ENCODE results near the gene SUPT20HL1.
"Not testable (repeated sequence)": the region's sequence is repeated elsewhere in the genome, so short reads cannot be mapped to it uniquely, and the experiment has no call there.

The SUPT20HL1 gene

GRCh38 chrX:24360272-24360671, at the start of gene SUPT20HL1:
Gene SUPT20HL1, plus strand, starts transcription at chrX:24360639. Its CDS starts 2,122 bp downstream, at chrX:24362761.
- DNase-seq (ENCODE audit: low read depth): no peak

DNA sequence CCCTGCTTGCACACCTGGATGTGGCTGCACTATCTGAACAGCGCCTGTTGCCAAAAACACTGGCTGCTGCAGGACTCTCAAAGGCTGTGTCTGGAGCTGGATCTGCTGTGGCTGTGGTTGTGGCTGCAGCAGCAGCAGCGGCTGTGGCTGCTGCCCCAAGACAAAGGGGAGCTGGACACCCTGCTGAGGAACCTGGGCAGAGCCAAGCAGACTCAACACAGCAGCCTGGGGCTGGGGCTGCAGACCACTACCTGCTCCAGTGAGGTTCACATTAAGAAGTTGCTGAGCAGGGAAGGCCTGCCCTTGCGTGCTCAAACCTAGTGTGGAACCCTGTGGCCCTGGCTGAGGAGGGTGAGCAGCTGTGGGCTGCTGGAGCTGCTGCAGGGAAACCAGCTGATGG, 49.5 kb upstream of the SUPT20HL1 start:
- not testable (repeated sequence) for DNase-seq (ENCODE audit: low read depth)

- not testable (repeated sequence) for DNase-seq (ENCODE audit: low read depth)
Observed at GRCh38 chrX:24311507-24312248, 48.8 kb upstream of the SUPT20HL1 start.

DNA sequence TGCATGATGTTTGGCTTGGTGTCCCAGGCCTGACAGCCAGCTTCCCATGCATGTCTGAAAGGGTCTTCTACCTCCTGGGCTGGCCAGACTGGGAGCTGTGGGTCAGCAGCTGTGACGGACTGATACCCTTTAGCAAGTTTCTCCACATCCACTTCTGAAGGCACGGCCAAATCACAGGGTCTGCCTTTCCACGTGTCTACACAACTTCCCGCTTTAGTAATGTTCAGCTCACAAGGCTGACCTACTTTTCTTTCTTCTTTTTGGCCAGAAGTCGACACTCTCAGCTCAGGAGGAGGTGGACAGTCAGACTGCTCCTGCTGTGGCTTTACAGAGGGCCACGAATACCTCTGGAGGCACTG, 48.2 kb upstream of the SUPT20HL1 start:
- not testable (repeated sequence) for DNase-seq (ENCODE audit: low read depth)

DNA sequence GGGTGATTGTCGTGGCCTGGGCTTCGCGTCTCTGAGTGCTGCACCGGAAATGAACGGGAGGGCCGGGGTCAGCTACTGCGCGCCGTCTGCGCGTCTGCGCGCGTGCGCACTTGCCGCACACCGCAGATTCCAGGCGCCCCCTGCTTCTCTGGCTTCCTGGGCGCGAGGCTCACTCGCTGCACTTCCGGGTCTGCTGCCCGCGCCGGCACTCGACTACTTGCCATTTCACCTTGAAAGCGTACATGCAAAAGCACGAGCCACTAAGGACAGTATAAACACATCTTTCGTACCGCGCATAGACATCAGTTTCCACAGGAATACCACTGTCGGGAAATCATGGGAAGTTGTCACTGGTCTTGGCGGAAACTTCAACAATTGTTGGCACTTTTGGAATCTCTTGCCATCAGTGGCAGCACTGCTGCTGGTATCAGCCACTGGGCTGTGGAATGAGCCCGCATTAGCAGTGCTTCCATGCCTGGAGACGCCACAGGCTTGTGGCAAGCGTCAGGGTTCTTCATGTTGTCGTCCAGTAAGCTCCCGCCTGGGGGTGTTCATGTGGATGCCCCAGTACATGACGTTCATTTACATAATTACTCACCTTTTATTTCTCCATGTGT, 46.3 kb upstream of the SUPT20HL1 start, which contains the start of gene SUPT20HL2:
SUPT20HL2 (minus strand) TSS at position 51 of the 617 bp plus-strand sequence. CDS start 754 bp downstream, outside the sequence.
- no peak for DNase-seq (ENCODE audit: low read depth)

DNA sequence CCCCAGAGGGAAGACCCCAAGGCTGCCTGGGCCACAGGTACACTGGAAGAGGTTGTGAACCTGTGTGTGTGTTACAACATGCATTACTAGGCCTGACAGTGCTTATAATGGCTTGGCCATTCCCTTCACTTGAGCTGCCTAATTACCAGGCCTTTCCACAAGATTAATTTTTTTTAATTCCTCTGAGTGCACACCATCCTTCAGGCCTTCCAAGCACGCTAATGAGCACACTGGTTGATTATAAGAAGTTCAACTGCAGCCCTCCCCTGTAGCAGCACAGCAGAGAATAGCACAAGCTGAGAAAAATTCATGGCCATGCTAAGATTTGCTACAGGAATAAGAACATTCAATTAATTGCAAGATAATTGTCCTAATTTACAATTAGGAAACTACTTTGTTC, 44.3 kb upstream of the SUPT20HL1 start:
- no peak for DNase-seq (ENCODE audit: low read depth)

DNA sequence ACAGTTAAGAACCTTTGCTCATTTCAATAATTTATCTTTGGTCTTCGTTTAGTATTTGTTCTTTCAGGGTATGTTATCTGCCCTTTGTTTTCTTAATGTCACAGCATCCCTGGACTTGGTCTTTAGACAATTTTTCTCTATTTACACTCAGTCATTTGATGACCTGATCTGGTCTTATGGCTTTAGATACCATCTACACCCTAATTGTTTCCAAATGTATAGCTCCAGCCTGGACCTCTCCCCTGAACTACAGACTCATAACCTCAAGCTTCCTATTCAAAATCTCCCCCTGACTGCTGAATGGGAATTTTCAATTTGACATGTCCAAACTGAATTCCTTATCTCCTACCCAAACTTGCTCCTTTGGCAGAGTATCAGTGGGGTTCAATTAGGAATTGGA, 42.9 kb upstream of the SUPT20HL1 start:
- no peak for DNase-seq (ENCODE audit: low read depth)

DNA sequence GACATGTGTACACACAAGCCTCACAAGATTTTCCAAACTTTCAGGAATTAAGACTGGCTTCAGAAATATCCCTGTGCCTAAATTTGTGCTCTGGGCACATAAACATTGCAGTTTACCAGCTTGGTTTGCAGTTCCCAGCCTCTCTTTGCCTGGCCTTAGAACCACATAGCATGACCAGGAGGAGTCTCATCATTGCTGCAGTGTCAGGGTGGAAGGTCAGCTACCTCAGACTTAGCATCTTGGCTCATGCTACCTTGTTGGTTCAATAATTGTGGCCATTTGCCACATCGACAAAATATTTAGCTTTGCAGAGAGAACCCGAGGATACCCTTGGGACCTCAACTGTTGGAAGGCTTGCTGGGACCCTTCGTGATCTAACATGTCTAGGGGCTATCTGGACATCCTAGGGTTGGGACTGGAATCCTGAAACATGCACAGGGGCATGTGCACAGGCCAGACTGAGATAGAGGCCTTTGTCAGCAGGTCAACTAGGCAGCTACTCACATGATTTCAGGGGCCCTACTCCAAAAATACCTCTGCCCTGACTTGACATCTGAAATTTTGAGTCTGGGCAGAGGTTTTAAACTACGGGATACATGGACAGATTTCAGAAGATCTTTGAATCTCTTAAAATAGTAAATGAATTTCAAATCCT, 38.6 kb upstream of the SUPT20HL1 start:
- DNase-seq (ENCODE audit: low read depth): no peak

DNA sequence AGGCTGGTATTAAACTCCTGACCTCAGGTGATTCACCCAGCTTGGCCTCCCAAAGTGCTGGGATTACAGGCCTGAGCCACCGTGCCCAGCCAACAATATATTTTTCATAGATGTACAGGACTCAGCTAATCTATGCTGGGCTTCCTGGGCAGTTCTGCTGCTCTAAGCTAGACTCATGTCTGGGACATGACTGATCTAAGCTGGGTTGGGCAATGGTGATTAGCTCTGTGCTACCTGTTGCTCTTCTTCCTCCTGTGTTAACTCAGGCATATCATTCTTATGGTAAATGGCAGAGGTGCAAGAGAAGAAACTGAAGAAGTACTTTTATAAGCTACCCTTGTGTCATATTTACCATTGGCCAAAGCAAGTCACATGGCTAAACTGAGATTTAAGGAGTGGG, 35.2 kb upstream of the SUPT20HL1 start:
- no peak for DNase-seq (ENCODE audit: low read depth)

- no peak for DNase-seq (ENCODE audit: low read depth)
Observed at GRCh38 chrX:24332878-24333277, 27.6 kb upstream of the SUPT20HL1 start.

DNA sequence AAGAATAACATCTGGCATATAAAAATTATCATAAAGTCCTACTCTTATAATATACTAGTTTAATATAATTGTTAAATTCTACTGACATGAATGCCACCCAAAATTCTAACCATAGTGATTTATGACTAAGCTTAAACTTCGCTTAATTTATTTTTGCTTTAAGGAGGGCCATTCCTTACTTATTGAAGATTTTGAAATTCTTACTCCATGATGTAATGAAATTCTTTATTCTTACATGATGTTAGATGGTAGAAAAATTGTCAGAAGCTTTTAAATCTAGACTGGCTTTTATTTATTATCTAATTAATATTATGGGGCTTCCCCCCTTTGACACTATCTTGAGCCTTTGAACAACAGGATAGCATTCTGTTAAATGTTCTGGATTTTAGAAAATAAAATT, 27.1 kb upstream of the SUPT20HL1 start:
- no peak for DNase-seq (ENCODE audit: low read depth)

DNA sequence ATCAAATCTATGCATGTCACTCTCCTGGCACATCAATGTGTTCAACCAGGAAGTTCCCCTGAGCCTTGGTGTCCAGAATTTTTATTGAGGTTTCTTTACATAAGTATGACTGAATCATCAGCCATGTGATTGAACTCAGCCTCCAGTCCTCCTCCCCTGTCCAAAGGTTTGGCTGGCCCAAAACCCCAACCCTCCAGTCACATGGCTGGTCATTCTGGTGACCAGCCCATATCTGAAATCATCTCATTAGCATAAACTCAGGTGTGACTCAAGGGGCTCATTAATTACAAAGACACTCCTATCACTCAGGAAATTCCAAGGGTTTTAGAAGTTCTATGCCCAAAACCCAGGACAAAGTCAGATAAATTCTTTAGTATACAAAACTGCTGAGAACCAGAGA, 26.0 kb upstream of the SUPT20HL1 start:
- no peak for DNase-seq (ENCODE audit: low read depth)

DNA sequence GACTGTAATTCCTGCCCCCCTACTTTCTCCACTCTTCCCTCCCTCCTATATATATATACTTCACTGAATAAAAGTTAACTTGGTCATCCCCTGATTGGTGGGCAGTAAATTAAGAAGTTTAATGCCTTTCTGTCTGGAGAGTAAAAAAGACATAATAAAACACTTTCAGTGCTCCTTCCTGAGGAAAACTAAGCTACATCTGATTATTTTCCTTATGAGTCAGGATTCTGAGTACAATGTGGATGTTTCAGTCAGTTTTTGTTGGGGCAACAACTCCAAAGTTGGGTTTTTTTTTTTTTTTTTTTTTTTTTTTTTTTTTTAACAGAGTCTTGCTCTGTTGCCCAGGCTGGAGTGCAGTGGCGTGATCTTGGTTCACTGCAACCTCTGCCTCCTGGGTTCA, 24.6 kb upstream of the SUPT20HL1 start:
- DNase-seq (ENCODE audit: low read depth): no peak

DNA sequence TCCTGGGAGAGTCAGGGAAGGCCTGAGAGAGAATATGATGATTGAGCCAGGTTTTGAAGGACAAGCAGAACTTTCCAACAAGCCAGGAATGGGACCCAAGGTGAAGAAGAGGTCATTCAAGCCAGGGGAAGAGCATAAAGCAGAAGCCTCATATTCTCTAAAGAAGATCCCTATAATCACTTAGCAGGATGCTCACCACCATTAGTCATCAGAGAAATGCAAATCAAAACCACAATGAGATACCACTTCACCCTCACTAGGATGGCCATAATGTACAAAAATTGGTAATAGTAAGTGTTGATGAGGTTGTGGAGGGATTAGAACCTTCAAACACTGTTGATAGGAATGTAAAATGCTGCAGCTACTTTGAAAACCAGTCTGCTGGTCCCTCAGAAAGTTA, 20.5 kb upstream of the SUPT20HL1 start:
- DNase-seq (ENCODE audit: low read depth): no peak

DNA sequence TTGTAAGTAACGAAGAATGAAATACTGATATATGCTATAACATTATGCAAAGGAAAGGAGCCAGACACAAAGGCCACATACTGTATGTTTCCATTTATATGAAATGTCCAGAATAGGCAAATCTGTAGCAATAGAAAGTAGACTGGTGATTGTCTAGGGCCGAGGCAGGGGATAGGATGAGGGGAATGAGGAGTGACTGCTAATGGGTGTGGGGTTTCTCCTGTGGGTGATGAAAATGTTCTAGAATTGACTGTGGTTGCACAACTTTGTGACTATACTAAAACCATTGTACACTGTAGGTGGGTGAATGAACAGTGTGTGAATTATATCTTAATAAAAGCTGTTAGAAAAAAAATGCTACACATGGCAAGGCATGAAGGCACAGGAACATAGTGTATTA, 19.9 kb upstream of the SUPT20HL1 start:
- no peak for DNase-seq (ENCODE audit: low read depth)

DNA sequence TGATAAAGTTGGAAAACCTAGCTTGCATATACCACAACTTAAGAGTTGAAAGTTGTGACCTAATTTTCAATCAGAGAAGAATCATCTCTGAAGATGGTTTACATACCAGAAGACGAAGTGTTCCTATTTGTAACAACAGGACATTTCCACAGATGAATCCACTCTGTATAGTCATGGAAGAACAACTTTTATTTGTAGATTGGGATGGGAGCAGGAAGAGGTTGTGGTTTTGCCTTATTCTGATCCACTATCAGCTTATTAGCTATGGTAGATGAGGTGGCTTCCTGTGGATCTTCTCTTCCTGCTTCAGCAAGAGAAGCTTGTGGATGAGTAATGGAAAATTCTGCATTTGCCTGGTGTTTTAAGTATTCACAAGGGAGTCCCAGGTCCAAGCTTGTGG, 18.6 kb upstream of the SUPT20HL1 start:
- peak; percentile 73 for DNase-seq (ENCODE audit: low read depth)

DNA sequence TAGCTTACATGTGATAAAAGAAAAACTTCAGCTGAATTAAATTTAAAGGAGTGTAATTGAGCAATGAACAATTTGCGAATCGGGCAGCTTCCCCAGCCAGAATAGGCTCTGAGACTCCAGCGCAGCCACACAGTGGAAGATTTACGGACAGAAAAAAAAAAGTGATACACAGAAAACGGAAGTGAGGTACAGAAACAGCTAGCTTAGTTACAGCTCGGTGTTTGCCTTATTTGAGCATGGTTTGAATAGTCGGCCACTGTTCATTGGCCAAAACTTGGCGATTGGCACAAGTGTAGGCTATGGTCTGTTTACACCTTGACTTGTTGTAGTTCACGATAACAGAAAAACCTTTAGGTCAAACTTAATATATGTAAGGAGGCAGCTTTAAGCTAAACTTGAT, 16.7 kb upstream of the SUPT20HL1 start:
- DNase-seq (ENCODE audit: low read depth): no peak

- no peak for DNase-seq (ENCODE audit: low read depth)
Observed at GRCh38 chrX:24347881-24348280, 12.6 kb upstream of the SUPT20HL1 start.

DNA sequence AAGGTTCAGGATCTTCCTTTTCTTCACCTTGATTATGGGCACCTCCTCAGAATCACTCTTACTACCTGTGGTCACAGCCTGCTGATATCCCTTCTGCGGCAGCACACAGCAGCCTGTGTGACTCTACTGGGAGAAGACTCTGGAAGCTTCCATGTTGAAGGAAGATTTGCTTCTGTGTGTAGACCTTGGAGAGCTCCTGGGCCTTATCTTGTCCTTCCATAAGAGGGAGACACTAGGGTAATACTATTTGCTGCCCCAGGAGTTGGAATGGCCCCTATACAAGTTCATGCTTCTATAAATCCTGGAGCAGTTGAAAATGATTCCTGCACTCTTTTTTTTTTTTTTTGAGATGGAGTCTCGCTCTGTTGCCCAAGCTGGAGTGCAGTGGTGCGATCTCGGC, 10.2 kb upstream of the SUPT20HL1 start:
- no peak for DNase-seq (ENCODE audit: low read depth)

DNA sequence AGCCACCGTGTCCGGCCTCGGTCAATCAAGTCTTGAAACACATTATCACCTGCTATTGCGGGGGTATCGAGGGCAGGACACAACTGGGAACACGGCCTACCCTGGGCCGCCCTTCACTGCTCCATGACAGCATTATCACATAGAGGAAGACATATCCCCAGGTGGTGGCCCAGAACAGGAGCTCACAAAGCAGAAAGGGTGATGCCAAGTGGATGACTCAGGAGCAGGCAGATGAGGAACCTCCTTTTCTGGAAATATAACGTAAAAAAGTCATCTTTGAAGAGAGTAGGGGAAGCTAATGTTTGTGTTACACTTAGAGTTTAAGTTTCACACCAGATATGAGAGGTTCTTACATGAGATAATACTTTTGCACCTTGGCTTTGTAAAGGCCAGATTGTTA, 5.3 kb upstream of the SUPT20HL1 start:
- DNase-seq (ENCODE audit: low read depth): no peak

DNA sequence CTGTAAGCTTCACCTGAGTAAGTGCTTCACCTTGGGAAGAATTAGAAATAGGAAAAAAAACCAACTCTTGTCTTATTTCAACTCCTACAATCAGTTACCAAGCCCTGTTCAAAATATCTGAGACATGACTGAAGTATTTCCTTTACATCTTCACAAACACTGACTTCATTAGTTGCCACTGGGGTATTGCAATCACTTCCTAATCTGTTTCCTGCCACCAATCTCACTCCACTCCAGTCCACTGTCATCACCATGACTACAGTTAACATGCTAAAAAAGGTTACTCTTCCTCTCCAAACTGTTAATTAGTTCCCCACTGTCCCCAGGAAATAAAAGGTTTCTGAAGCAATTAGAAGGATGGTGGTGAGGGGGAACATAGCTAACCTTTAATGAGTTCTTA, 3.3 kb upstream of the SUPT20HL1 start:
- DNase-seq (ENCODE audit: low read depth): no peak

DNA sequence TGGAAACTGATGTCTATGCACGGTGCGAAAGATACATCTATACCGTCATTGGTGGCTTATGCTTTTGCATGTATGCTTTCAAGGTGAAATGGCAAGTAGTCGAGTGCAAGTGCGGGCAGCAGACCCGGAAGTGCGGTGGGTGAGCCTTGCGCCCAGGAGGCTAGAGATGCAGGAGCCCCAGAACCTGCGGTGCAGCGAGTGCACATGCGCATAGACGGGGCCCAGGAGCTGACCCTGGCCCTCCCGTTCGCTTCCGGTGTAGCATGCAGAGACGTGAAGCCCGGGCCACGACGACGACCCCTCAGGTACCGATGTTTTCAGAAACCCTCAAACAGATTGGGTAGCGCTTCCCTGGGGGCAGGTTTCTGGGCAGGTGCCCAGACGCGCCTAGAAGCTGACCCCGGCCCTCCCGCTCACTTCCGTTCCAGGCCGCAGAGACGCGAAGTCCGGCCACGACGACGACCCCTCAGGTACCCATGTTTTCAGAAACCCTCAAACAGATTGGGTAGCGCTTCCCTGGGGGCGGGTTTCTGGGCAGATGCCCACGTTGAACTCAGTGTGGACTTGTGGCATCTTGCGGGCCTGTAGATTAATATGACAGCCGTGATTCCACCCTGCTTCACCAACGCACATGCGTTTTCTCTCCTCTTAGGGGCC, 1.8 kb downstream of the SUPT20HL1 start:
- not testable (repeated sequence) for DNase-seq (ENCODE audit: low read depth)
